IPS DF 4.7 (cell line): ENCODE measurements around the gene KRTAP20-4.

Source experiments
- DNase-seq: peaks from one replicate; pipeline ENCODE4 v3.0.0-alpha.2; 2013; ENCODE audit warnings: low spot score; ENCODE audit errors: extremely low read depth

Gene KRTAP20-4

GRCh38 chr21:30646904-30647414 lies 26.5 kb downstream of the KRTAP20-4 start:
- DNase-seq = no peak

GRCh38 chr21:30652891-30653290 lies 32.5 kb downstream of the KRTAP20-4 start:
- DNase-seq = no peak

GRCh38 chr21:30668776-30669175 lies 48.3 kb downstream of the KRTAP20-4 start:
- no peak for DNase-seq
